ENCODE measurements around the gene GRID1.
A peak's percentile ranks its signal among the peaks of the same experiment; 100 is the strongest.

GRID1 gene

GRCh38 chr10:86313621-86314041 lies 53.0 kb downstream of the GRID1 start:
- no peak for DNase-seq (ENCODE audit: low spot score)

GRCh38 chr10:86312701-86313270 lies 53.8 kb downstream of the GRID1 start:
- no peak for DNase-seq (ENCODE audit: low spot score)

GRCh38 chr10:86311906-86312305 lies 54.7 kb downstream of the GRID1 start:
- no peak for DNase-seq (ENCODE audit: low spot score)

GRCh38 chr10:86311190-86311589 lies 55.4 kb downstream of the GRID1 start:
- no peak for DNase-seq (ENCODE audit: low spot score)

GRCh38 chr10:86310702-86311101 lies 55.9 kb downstream of the GRID1 start:
- DNase-seq (ENCODE audit: low spot score) = no peak

GRCh38 chr10:86310291-86310690 lies 56.3 kb downstream of the GRID1 start:
- no peak for DNase-seq (ENCODE audit: low spot score)

GRCh38 chr10:86308056-86308455 lies 58.5 kb downstream of the GRID1 start:
- DNase-seq (ENCODE audit: low spot score) = no peak

- peak; percentile 24 for DNase-seq (ENCODE audit: low spot score)
Observed at GRCh38 chr10:86306628-86307278, 59.8 kb downstream of the GRID1 start.

GRCh38 chr10:86305521-86305920 lies 61.1 kb downstream of the GRID1 start:
- no peak for DNase-seq (ENCODE audit: low spot score)

GRCh38 chr10:86304436-86304835 lies 62.2 kb downstream of the GRID1 start:
- DNase-seq (ENCODE audit: low spot score) = no peak

- no peak for DNase-seq (ENCODE audit: low spot score)
Observed at GRCh38 chr10:86303626-86304025, 63.0 kb downstream of the GRID1 start.

- DNase-seq (ENCODE audit: low spot score) = no peak
Observed at GRCh38 chr10:86301971-86302370, 64.6 kb downstream of the GRID1 start.

GRCh38 chr10:86300931-86301830 lies 65.4 kb downstream of the GRID1 start:
- no peak for DNase-seq (ENCODE audit: low spot score)

- DNase-seq (ENCODE audit: low spot score) = no peak
Observed at GRCh38 chr10:86300399-86300925, 66.1 kb downstream of the GRID1 start.

- no peak for DNase-seq (ENCODE audit: low spot score)
Observed at GRCh38 chr10:86299562-86299961, 67.0 kb downstream of the GRID1 start.

- DNase-seq (ENCODE audit: low spot score) = no peak
Observed at GRCh38 chr10:86298501-86299001, 68.0 kb downstream of the GRID1 start.

- DNase-seq (ENCODE audit: low spot score) = no peak
Observed at GRCh38 chr10:86295791-86296190, 70.8 kb downstream of the GRID1 start.

- no peak for DNase-seq (ENCODE audit: low spot score)
Observed at GRCh38 chr10:86295351-86295750, 71.2 kb downstream of the GRID1 start.

GRCh38 chr10:86294346-86295265 lies 72.0 kb downstream of the GRID1 start:
- no peak for DNase-seq (ENCODE audit: low spot score)

- no peak for DNase-seq (ENCODE audit: low spot score)
Observed at GRCh38 chr10:86293396-86293791, 73.2 kb downstream of the GRID1 start.

Measured in HuH-7 (cell line).